GM12878 (cell line): ENCODE measurements around the gene LANCL1. TPM values are rescaled to one million over a fixed set of nuclear protein-coding genes. Genes with fewer than 3 reads are reported as not detected.

Experiments used
- ATAC-seq: fragments of 200-7000 bp; cut with Tn5 transposase; 3 replicates; pipeline ENCODE4 v1.9.1; 2020; ENCODE audit warnings: mild to moderate bottlenecking, moderate library complexity
- BruUV-seq: library from RNA; stranded (reverse); fragments of 400-500 nt; replicated peaks from 2 replicates; lab custom pipeline; 2021; lab: Mats Ljungman, UMichigan
- CTCF ChIA-PET: fragments of 300-600 bp; sonication (Branson Sonifier 250); formaldehyde crosslinking; extraction: SDS; loops from one replicate; lab custom pipeline; 2021; ENCODE audit warnings: inconsistent platforms; lab: Yijun Ruan, JAX
- POLR2A ChIA-PET: fragments of 350-600 bp; formaldehyde crosslinking; extraction: SDS; loops from one replicate; lab custom pipeline; 2021; ENCODE audit warnings: inconsistent platforms; lab: Charles Lee
- RAD21 ChIA-PET: fragments of 300-600 bp; sonication (Branson Sonifier 250); formaldehyde crosslinking; loops from one replicate; lab custom pipeline; 2023; ENCODE audit warnings: antibody characterized with exemption; ENCODE audit not compliant: unreplicated experiment; lab: Charles Lee
- SMC1A ChIA-PET: fragments of 300-600 bp; sonication (Branson Sonifier 250); formaldehyde crosslinking; loops from one replicate; lab custom pipeline; 2023; ENCODE audit not compliant: unreplicated experiment, uncharacterized antibody; lab: Charles Lee
- DNase-seq: peaks from one replicate; pipeline ENCODE4 v3.0.0-alpha.2; 2011; ENCODE audit warnings: low read depth, low spot score
- FAIRE-seq: peaks from 3 replicates; lab custom pipeline; 2011; peaks lifted over from hg19 to GRCh38; lab: Jason Lieb, UNC
- H2AFZ ChIP-seq: 2 replicates; pipeline ENCODE4 v1.6.0; 2011; ENCODE audit warnings: low read depth, low read length, control low read depth; ENCODE audit not compliant: control insufficient read depth
- H3K27ac ChIP-seq: 2 replicates; pipeline ENCODE4 v1.5.1; 2011; ENCODE audit warnings: control low read depth; ENCODE audit not compliant: control insufficient read depth, insufficient read depth
- H3K27me3 ChIP-seq, 2 experiments: replicated peaks in 1 of 2; 2 replicates each; pipeline versions ENCODE4 v1.6.0 to v1.6.1; 2011; ENCODE audit warnings: low read length in 1 of 2; ENCODE audit not compliant: control insufficient read depth in 2 of 2, insufficient read depth in 2 of 2
- H3K36me3 ChIP-seq, 2 experiments: 2 replicates each; pipeline ENCODE4 v1.5.1; 2011; ENCODE audit warnings: low read length in 1 of 2; ENCODE audit not compliant: control insufficient read depth in 2 of 2, insufficient read depth in 2 of 2
- H3K4me1 ChIP-seq: 2 replicates; pipeline ENCODE4 v1.6.1; 2011; ENCODE audit warnings: mild to moderate bottlenecking, low read length, moderate library complexity, mixed read lengths; ENCODE audit not compliant: control insufficient read depth, insufficient read depth
- H3K4me2 ChIP-seq: 2 replicates; pipeline ENCODE4 v1.6.0; 2011; ENCODE audit warnings: control low read depth; ENCODE audit not compliant: control insufficient read depth, insufficient read depth
- H3K4me3 ChIP-seq: fragments of 200-600 bp; sonication (generic); 2 replicates; pipeline ENCODE4 v1.5.1; 2016
- H3K79me2 ChIP-seq: 2 replicates; pipeline ENCODE4 v1.6.0; 2011; ENCODE audit warnings: low read length; ENCODE audit not compliant: control insufficient read depth, insufficient read depth
- H3K9ac ChIP-seq: 2 replicates; pipeline ENCODE4 v1.8.0; 2011; ENCODE audit warnings: low read length, control low read depth, mixed read lengths; ENCODE audit not compliant: control insufficient read depth, insufficient read depth
- H3K9me3 ChIP-seq: replicated peaks from 3 replicates; pipeline ENCODE4 v1.5.1; 2011; ENCODE audit warnings: mild to moderate bottlenecking, low read length; ENCODE audit not compliant: control insufficient read depth, insufficient read depth
- H4K20me1 ChIP-seq: 2 replicates; pipeline ENCODE4 v1.6.0; 2011; ENCODE audit not compliant: control insufficient read depth, insufficient read depth
- BCLAF1 ChIP-seq: fragments of 450-650 bp; IDR thresholded peaks from 2 replicates; pipeline ENCODE4 v1.6.1; 2017; ENCODE audit warnings: antibody characterized with exemption, mild to moderate bottlenecking, moderate library complexity
- CEBPB ChIP-seq, 2 experiments: fragments of 150-350 bp in 1 of 2; IDR thresholded peaks; 2 replicates each; pipeline ENCODE4 v1.6.1; 2012 to 2014; ENCODE audit warnings: low read depth in 2 of 2, low read length in 2 of 2, borderline replicate concordance in 1 of 2, inconsistent platforms in 1 of 2
- CREM ChIP-seq: IDR thresholded peaks from 2 replicates; pipeline ENCODE4 v1.6.1; 2014; ENCODE audit warnings: antibody characterized with exemption, low read depth
- ETV6 ChIP-seq, 2 experiments: fragments of 450-650 bp in 1 of 2; IDR thresholded peaks in 1 of 2; conservative IDR thresholded peaks in 1 of 2; 2 replicates each; pipeline ENCODE4 v1.6.1; 2014; ENCODE audit warnings: antibody characterized with exemption in 1 of 2, borderline replicate concordance in 1 of 2, low read depth in 1 of 2, mild to moderate bottlenecking in 1 of 2, moderate library complexity in 1 of 2
- FOS ChIP-seq: IDR thresholded peaks from 3 replicates; pipeline ENCODE4 v1.6.1; 2011; ENCODE audit warnings: borderline replicate concordance; ENCODE audit not compliant: insufficient read length; ENCODE audit errors: extremely low read depth
- KDM1A ChIP-seq: fragments of 200-600 bp; sonication (generic); IDR thresholded peaks from 2 replicates; pipeline ENCODE4 v1.6.1; 2016; ENCODE audit warnings: borderline replicate concordance
- MTA3 ChIP-seq: IDR thresholded peaks from 2 replicates; pipeline ENCODE4 v1.6.1; 2012; ENCODE audit warnings: low read length, inconsistent platforms, borderline replicate concordance
- NR2F1 ChIP-seq: fragments of 450-650 bp; conservative IDR thresholded peaks from 2 replicates; pipeline ENCODE4 v1.6.1; 2017; ENCODE audit warnings: mild to moderate bottlenecking
- RAD21 ChIP-seq: IDR thresholded peaks from 2 replicates; pipeline ENCODE4 v1.6.1; 2011; ENCODE audit warnings: mild to moderate bottlenecking, low read depth, low read length, moderate library complexity; ENCODE audit not compliant: insufficient read depth
- RAD51 ChIP-seq: fragments of 450-650 bp; IDR thresholded peaks from 2 replicates; pipeline ENCODE4 v1.6.1; 2016; ENCODE audit warnings: moderate library complexity, mild to moderate bottlenecking, inconsistent platforms
- USF2 ChIP-seq: IDR thresholded peaks from 2 replicates; pipeline ENCODE4 v1.6.1; 2011; ENCODE audit warnings: low read depth, low read length, improper control_type of control experiment, borderline replicate concordance
- YY1 ChIP-seq: IDR thresholded peaks from 2 replicates; pipeline ENCODE4 v1.6.1; 2011; ENCODE audit warnings: low read depth, mild to moderate bottlenecking, low read length
- ZSCAN29 ChIP-seq: fragments of 450-650 bp; IDR thresholded peaks from 2 replicates; pipeline ENCODE4 v1.6.1; 2017; ENCODE audit warnings: mild to moderate bottlenecking, moderate library complexity
- WGBS: methylation state at CpG from one replicate; pipeline ENCODE4 v1.1.6; 2016; ENCODE audit warnings: low lambda C conversion rate; ENCODE audit not compliant: insufficient replicate concordance, insufficient coverage; ENCODE audit errors: missing lambda C conversion rate; 5-methylcytosine and 5-hydroxymethylcytosine counted together
- in situ Hi-C: fragments of 300-500 bp; cut with MboI; formaldehyde crosslinking; loops from 9 replicates; pipeline ENCODE4 v1.14.3; 2018; ENCODE audit warnings: mixed read lengths
- intact Hi-C: fragments of 100-400 bp; cut with micrococcal nuclease; formaldehyde crosslinking; loops from one replicate; pipeline ENCODE4 v1.14.2; 2022; ENCODE audit not compliant: unreplicated experiment
- polyA plus RNA-seq, 11 experiments: library from polyadenylated mRNA; depleted of rRNA in 4 of 11; unstranded in 6 of 11; stranded (reverse) in 5 of 11; fragments of >200 nt; fragmentation: Nextera tagmentation in 4 of 11; fragmentation: Illumina TruSeq in 1 of 11; extraction: Ambion mirVana in 4 of 11; extraction: Trizol in 1 of 11; gene quantifications; 1 replicate in 1 of 11; 2 replicates in 10 of 11; pipeline versions ENCODE4 v1.2.1 to v1.2.3, GENCODE V29; 2011 to 2016; ENCODE audit warnings: inconsistent platforms in 2 of 11, missing spikeins in 2 of 11, low read depth in 1 of 11
- total RNA-seq, 4 experiments: library from RNA; depleted of rRNA in 3 of 4; stranded (reverse); fragments of >200 nt in 3 of 4; fragmentation: Illumina TruSeq in 1 of 4; extraction: Trizol in 1 of 4; gene quantifications; 2 replicates each; pipeline versions ENCODE4 v1.2.1 to v1.2.3, GENCODE V29; 2013 to 2021

Gene LANCL1
- total and polyA plus RNA-seq, 10 of the 15 experiments (the other 5 are each of a cell fraction or from before 2014, with no cell fraction given): 13.6 to 79.1 (median 26.9) TPM

- in situ Hi-C loops: no loop called here
- FAIRE-seq (no peak), DNase-seq (no peak), ATAC-seq (no peak)
- ChIA-PET SMC1A (interaction anchor here (0.8 to 1.0 kb wide), 2 partner anchors 21 to 135 kb away, joined by 3 to 5 read pairs; no protein-coding TSS in a partner anchor), CTCF (interaction anchor here (0.5 to 1.8 kb wide), 2 partner anchors 63 to 273 kb away, joined by 3 to 8 read pairs; no protein-coding TSS in a partner anchor), POLR2A (no interaction called here), RAD21 (interaction anchor here (0.5 kb wide), 1 partner anchor 37 kb away, joined by 5 read pairs; no protein-coding TSS in a partner anchor)
- no TSS peak for BruUV-seq
- H4K20me1 ChIP-seq: no peaks in the 10 kb centered on the region
- no peak overlapping the region for H3K9ac ChIP-seq
- TF ChIP-seq USF2 (no peak), CEBPB (IDR thresholded peaks at IDR 0.05; ENCODE audit: borderline replicate concordance in 1 of 2, low read depth in 2 of 2, low read length in 2 of 2) (no peak), NR2F1 (no peak), ETV6 (conservative IDR thresholded peaks at IDR 0.05 in 1 of 2, IDR thresholded peaks at IDR 0.05 in 1 of 2; ENCODE audit: borderline replicate concordance in 1 of 2, low read depth in 1 of 2) (no peak), MTA3 (no peak), KDM1A (no peak), RAD51 (no peak), BCLAF1 (no peak), YY1 (no peak), FOS (no peak), RAD21 (no peak), ZSCAN29 (no peak), CREM (no peak)
- no peaks in the 10 kb centered on the region for H3K9me3 ChIP-seq
- H3K4me1 ChIP-seq: peaks cover 5% of the 10 kb centered on the region
- H3K27me3 ChIP-seq: no peaks in the 10 kb centered on the region
- H3K36me3 ChIP-seq: peaks cover 2 to 7% of the 10 kb centered on the region in 2 experiments; a peak in 3 of 4 replicates
- 99% methylated on average over 3 of the region's 3 CpGs for WGBS
- H3K27ac ChIP-seq: no peak overlapping the region
- no peak overlapping the region for H3K4me3 ChIP-seq
- H2AFZ ChIP-seq: no peak overlapping the region
- H3K4me2 ChIP-seq: no peak overlapping the region
- H3K79me2 ChIP-seq: no peaks in the 10 kb centered on the region
- intact Hi-C loops: loop anchor here (10.0 kb wide), 1 partner anchor 175 kb away; no protein-coding TSS in a partner anchor
Measured at GRCh38 chr2:210440206-210440605, 36.4 kb downstream of the LANCL1 start.
